Mucosa of descending colon (tissue), 3 donors: ENCODE measurements around the gene FOLR1. TPM values are rescaled to one million over a fixed set of nuclear protein-coding genes. Genes with fewer than 3 reads are reported as not detected.

Experiments
- ATAC-seq: fragments of 200-7000 bp; cut with Tn5 transposase; one replicate; pipeline ENCODE4 v1.9.1; 2020; ENCODE audit warnings: mild to moderate bottlenecking, moderate library complexity
- DNase-seq, 3 donors: peaks; one replicate each; pipeline ENCODE4 v3.0.0-alpha.2; 2020
- H3K36me3 ChIP-seq: fragments of 200-600 bp; one replicate; pipeline ENCODE4 v1.8.0; 2021; ENCODE audit warnings: low read depth, mild to moderate bottlenecking
- H3K4me1 ChIP-seq: fragments of 200-600 bp; one replicate; pipeline ENCODE4 v1.8.0; 2021; ENCODE audit warnings: low read depth, mild to moderate bottlenecking
- H3K4me3 ChIP-seq: fragments of 200-600 bp; one replicate; pipeline ENCODE4 v1.8.0; 2021; ENCODE audit warnings: mild to moderate bottlenecking
- H3K9me3 ChIP-seq: fragments of 200-600 bp; one replicate; pipeline ENCODE4 v1.8.0; 2021; ENCODE audit warnings: mild to moderate bottlenecking
- CTCF ChIP-seq: fragments of 200-600 bp; IDR thresholded peaks from one replicate; pipeline ENCODE4 v1.8.0; 2022; ENCODE audit warnings: antibody characterized with exemption, mild to moderate bottlenecking
- intact Hi-C, 2 donors: fragments of 100-400 bp; cut with DNase I in 1 of 2; cut with micrococcal nuclease in 1 of 2; formaldehyde crosslinking; loops; one replicate each; pipeline versions ENCODE4 v1.11.0 to v1.11.1; 2022; cut with DNase I, micrococcal nuclease
- total RNA-seq, 3 donors: library from RNA; stranded (reverse); fragmentation: NEBNext Ultra II Directional in 2 of 3; extraction: Animal tissue kit (Norgen Biotek cat#: 25700) in 2 of 3; gene quantifications; one replicate each; pipeline versions ENCODE4 v1.2.1 to v1.2.4, GENCODE V29; 2021 to 2023
- donor health status: DM: no; HTN: no; CAD: no; lungs with moderate emphysema.
- donor health status: DM: no; HTN: no; CAD: no.
- donor health status: DM: no; HTN: yes; CAD: no.

Gene FOLR1
- total RNA-seq, 3 donors from 2014 or later: not detected

DNA sequence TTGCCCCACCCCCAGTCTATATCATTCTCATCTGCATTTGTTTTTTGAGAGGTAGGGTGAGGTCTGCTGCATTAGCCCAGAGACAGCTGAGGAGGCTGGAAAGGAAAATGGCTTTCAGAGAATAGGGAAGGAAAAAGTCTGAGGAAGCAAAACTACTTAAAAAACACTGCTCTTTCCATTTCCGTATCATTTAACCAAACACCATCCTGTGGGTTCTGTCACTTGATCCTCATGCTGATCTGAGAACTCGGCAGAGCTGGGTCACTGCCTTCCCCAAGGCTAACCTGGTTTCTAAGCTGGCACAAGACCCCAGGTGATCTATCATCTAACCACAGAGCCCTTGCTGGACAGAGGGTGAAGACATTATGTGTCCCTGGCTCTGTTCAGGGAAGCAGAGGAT, 25.9 kb downstream of the FOLR1 start:
- H3K4me3 ChIP-seq: no peak overlapping the region
- TF ChIP-seq CTCF: no peak
- H3K9me3 ChIP-seq: no peaks in the 10 kb centered on the region
- peaks cover 7% of the 10 kb centered on the region for H3K4me1 ChIP-seq
- DNase-seq (no peak), ATAC-seq (no peak)
- no peaks in the 10 kb centered on the region for H3K36me3 ChIP-seq
- intact Hi-C loops: no loop called here

DNA sequence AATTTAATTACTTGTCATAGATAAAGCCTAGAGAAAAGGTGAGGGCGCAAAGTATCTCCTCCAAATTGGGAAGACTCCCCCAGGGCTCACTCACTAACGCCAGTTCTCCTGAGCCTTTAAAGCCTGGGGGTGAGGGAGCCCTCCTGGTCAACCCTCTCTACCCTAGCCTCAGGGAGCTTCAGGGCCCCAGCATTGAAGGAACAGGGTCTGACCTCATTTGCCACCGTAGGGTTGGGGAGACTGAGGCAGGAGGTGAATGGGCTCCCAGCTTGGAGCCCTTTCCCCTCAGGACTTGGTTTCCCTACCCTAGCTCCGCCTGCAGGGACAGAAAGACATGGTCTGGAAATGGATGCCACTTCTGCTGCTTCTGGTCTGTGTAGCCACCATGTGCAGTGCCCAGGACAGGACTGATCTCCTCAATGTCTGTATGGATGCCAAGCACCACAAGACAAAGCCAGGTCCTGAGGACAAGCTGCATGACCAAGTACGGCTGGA, 26.4 kb downstream of the FOLR1 start:
- Histone ChIP-seq H3K4me1 (peaks cover 8% of the 10 kb centered on the region), H3K36me3 (no peaks in the 10 kb centered on the region), H3K4me3 (no peak overlapping the region), H3K9me3 (no peaks in the 10 kb centered on the region)
- no peak for TF ChIP-seq CTCF
- intact Hi-C loops: no loop called here
- ATAC-seq: no peak
- DNase-seq: no peak

DNA sequence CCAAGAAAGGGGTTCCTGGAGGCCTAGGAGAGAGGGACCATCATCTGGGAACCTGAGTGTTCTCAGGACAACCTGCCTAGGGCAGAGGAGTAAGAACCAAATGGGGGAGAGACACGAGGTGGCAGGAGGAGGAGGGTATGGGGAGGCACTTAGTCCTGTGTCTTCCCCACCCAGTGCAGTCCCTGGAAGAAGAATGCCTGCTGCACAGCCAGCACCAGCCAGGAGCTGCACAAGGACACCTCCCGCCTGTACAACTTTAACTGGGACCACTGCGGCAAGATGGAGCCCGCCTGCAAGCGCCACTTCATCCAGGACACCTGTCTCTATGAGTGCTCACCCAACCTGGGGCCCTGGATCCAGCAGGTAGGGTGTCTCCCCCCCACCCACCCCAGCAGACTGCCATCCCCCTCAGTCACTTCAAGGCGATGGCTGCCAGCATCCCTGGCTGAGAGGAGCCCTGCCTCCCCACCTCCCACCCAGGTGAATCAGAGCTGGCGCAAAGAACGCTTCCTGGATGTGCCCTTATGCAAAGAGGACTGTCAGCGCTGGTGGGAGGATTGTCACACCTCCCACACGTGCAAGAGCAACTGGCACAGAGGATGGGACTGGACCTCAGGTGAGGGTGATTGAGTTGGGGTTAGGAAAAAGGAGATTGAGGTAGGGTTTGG, 28.9 kb downstream of the FOLR1 start:
- Histone ChIP-seq H3K36me3 (no peaks in the 10 kb centered on the region), H3K4me1 (peaks cover 15% of the 10 kb centered on the region), H3K9me3 (no peaks in the 10 kb centered on the region), H3K4me3 (no peak overlapping the region)
- no peak for TF ChIP-seq CTCF
- DNase-seq (no peak), ATAC-seq (no peak)
- intact Hi-C loops: no loop called here

GRCh38 chr11:72221386-72222075, 29.6 kb downstream of the FOLR1 start:
- H3K4me1 ChIP-seq: peaks cover 15% of the 10 kb centered on the region
- H3K9me3 ChIP-seq: no peaks in the 10 kb centered on the region
- ATAC-seq: no peak
- intact Hi-C loops: no loop called here
- no peaks in the 10 kb centered on the region for H3K36me3 ChIP-seq
- DNase-seq: no peak
- no peak for TF ChIP-seq CTCF
- no peak overlapping the region for H3K4me3 ChIP-seq

GRCh38 chr11:72222106-72222891, 30.4 kb downstream of the FOLR1 start:
- peak in 1 of 3 donors; percentile 27 for DNase-seq

More at GRCh38 chr11:72222106-72222891, 30.4 kb downstream of the FOLR1 start:
- peaks cover 15% of the 10 kb centered on the region for H3K4me1 ChIP-seq
- no peak for ATAC-seq
- intact Hi-C loops: no loop called here
- H3K4me3 ChIP-seq: no peak overlapping the region
- no peaks in the 10 kb centered on the region for H3K36me3 ChIP-seq
- TF ChIP-seq CTCF: no peak
- H3K9me3 ChIP-seq: no peaks in the 10 kb centered on the region
